Hepatocyte (in vitro differentiated cells): ENCODE data around the gene TASP1. TPM values are rescaled to one million over a fixed set of nuclear protein-coding genes. Genes with fewer than 3 reads are reported as not detected.
A peak's percentile ranks its signal among the peaks of the same experiment; 100 is the strongest.

Experiments used
- DNase-seq: peaks from one replicate; pipeline ENCODE4 v3.0.0-alpha.2; 2016; ENCODE audit warnings: low spot score
- H2AFZ ChIP-seq: fragments of 200-600 bp; sonication (generic); 2 replicates; pipeline ENCODE4 v1.6.0; 2016; ENCODE audit warnings: antibody characterized with exemption, mild to moderate bottlenecking
- H3K27ac ChIP-seq: fragments of 200-600 bp; sonication (generic); 2 replicates; pipeline ENCODE4 v1.5.1; 2016; ENCODE audit warnings: mild to moderate bottlenecking
- H3K27me3 ChIP-seq: fragments of 200-600 bp; sonication (generic); 2 replicates; pipeline ENCODE4 v1.6.1; 2016
- H3K36me3 ChIP-seq: fragments of 200-600 bp; sonication (generic); replicated peaks from 2 replicates; pipeline ENCODE4 v1.5.1; 2016; ENCODE audit warnings: low read depth; ENCODE audit not compliant: insufficient read depth
- H3K4me1 ChIP-seq: fragments of 200-600 bp; sonication (generic); 2 replicates; pipeline ENCODE4 v1.5.1; 2016; ENCODE audit warnings: mild to moderate bottlenecking, moderate library complexity; ENCODE audit not compliant: insufficient read depth
- H3K4me2 ChIP-seq: fragments of 200-600 bp; sonication (generic); 2 replicates; pipeline ENCODE4 v1.6.0; 2016
- H3K4me3 ChIP-seq: fragments of 200-600 bp; sonication (generic); 2 replicates; pipeline ENCODE4 v1.5.1; 2016; ENCODE audit warnings: mild to moderate bottlenecking
- H3K79me2 ChIP-seq: fragments of 200-600 bp; sonication (generic); 2 replicates; pipeline ENCODE4 v1.6.0; 2017; ENCODE audit warnings: mild to moderate bottlenecking
- H3K9me2 ChIP-seq: fragments of 200-600 bp; sonication (generic); replicated peaks from 2 replicates; pipeline ENCODE4 v1.6.0; 2017; ENCODE audit warnings: mild to moderate bottlenecking; ENCODE audit not compliant: insufficient read depth
- H3K9me3 ChIP-seq: fragments of 200-600 bp; sonication (generic); 2 replicates; pipeline ENCODE4 v1.5.1; 2016; ENCODE audit warnings: low read depth, mild to moderate bottlenecking
- H4K20me1 ChIP-seq: fragments of 200-600 bp; sonication (generic); 2 replicates; pipeline ENCODE4 v1.6.0; 2016; ENCODE audit warnings: mild to moderate bottlenecking; ENCODE audit not compliant: insufficient read depth, poor library complexity, severe bottlenecking
- CTCF ChIP-seq: fragments of 200-600 bp; sonication (generic); IDR thresholded peaks from 2 replicates; pipeline ENCODE4 v1.5.1; 2016; ENCODE audit warnings: antibody characterized with exemption, mild to moderate bottlenecking; ENCODE audit not compliant: poor library complexity
- EZH2 ChIP-seq: fragments of 200-600 bp; sonication (generic); IDR thresholded peaks from 2 replicates; pipeline ENCODE4 v1.6.1; 2016; ENCODE audit warnings: antibody characterized with exemption, mild to moderate bottlenecking, borderline replicate concordance
- EZH2phosphoT487 ChIP-seq: fragments of 200-600 bp; sonication (generic); IDR thresholded peaks from one replicate; pipeline ENCODE4 v1.6.1; 2018; ENCODE audit warnings: antibody characterized with exemption, mild to moderate bottlenecking, low read depth, moderate library complexity; ENCODE audit not compliant: unreplicated experiment, severe bottlenecking
- WGBS: methylation state at CpG from one replicate; pipeline ENCODE4 v1.1.6; 2016; ENCODE audit warnings: low lambda C conversion rate; ENCODE audit errors: missing lambda C conversion rate; 5-methylcytosine and 5-hydroxymethylcytosine counted together
- polyA plus RNA-seq: library from polyadenylated mRNA; unstranded; fragments of >200 nt; fragmentation: Nextera tagmentation; extraction: Ambion mirVana; gene quantifications from 2 replicates; pipeline ENCODE4 v1.2.1, GENCODE V29; 2016
- total RNA-seq: library from RNA; depleted of rRNA; stranded (reverse); fragments of >200 nt; gene quantifications from 2 replicates; pipeline ENCODE4 v1.2.3, GENCODE V29; 2014

The TASP1 gene
- total and polyA plus RNA-seq, 2 experiments from 2014 or later = 11.1 to 12.9 TPM

DNA sequence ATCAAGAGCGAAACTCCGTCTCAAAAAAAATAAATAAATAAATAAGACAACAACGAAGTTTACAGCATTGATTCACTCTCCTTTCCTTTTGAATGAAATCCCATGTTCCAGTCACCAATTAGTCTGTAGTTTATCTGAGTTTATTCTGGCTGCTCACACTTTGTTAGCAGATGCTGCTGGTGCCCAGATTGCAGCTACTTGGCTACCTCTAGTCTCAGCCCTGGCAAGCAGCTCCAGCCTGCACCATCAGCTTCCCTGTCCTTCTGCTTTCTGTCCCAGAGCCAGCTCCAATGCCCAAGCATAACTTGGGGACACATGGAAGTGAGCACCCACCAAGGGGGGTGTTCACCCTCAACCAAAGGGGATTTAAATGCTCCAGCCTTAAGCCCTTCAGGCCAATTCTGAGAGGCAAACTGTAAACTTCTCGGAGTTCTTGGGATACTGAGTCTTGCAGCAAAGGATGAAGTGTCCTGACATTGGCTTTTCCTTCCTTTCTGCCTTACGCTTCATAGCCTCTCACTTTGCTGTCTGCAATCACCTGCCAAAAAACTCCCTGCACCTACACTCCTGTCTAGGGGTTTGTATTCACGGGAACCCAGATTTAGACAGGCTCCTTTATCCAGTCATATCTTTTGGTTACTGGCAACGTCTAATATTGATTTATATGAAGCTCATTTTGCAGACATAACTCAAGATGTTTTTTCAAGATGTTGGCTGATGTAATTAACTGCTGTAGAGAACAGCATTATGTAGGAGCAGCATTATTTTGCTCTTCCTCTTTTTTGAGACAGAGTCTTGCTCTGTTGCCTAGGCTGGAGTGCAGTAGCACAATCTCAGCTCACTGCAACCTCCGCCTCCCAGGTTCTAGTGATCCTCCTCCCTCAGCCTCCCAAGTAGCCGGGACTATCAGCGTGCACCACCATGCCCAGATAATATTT is 9.8 kb upstream of the TASP1 start:
- H2AFZ ChIP-seq = no peak overlapping the region
- TF ChIP-seq CTCF (no peak), EZH2phosphoT487 (no peak), EZH2 (no peak)
- H4K20me1 ChIP-seq = no peaks in the 10 kb centered on the region
- DNase-seq = no peak
- peaks cover 12% of the 10 kb centered on the region for H3K4me1 ChIP-seq
- peak overlapping the region; percentile 43 for H3K27ac ChIP-seq
- no peaks in the 10 kb centered on the region for H3K9me3 ChIP-seq
- no peaks in the 10 kb centered on the region for H3K27me3 ChIP-seq
- H3K79me2 ChIP-seq = no peaks in the 10 kb centered on the region
- H3K36me3 ChIP-seq = no peaks in the 10 kb centered on the region
- no peak overlapping the region for H3K4me3 ChIP-seq
- H3K4me2 ChIP-seq = no peak overlapping the region
- H3K9me2 ChIP-seq = no peaks in the 10 kb centered on the region
- WGBS = 86% methylated on average over 10 of the region's 10 CpGs

DNA sequence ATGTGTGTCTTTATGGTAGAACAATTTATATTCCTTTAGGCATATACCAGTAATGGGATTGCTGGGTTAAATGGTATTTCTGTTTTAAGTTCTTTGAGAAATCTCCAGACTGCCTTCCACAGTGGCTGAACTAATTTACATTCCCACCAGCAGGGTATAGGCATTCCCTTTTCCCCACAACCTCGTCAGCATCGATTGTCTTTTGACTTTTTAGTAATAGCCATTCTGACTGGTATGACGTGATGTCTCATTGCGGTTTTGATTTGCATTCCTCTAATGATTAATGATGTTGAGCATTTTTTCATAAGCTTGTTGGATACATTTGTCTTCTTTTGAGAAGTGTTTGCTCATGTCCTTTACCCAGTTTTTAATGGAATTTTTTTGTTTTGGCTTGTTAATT is 5.3 kb upstream of the TASP1 start:
- DNase-seq = no peak
- 74% methylated on average over 4 of the region's 4 CpGs for whole genome bisulfite sequencing
- H2AFZ ChIP-seq = no peak overlapping the region
- no peak overlapping the region for H3K4me2 ChIP-seq
- H3K4me3 ChIP-seq = no peak overlapping the region
- TF ChIP-seq EZH2 = no peak
- no peak for TF ChIP-seq EZH2phosphoT487
- TF ChIP-seq CTCF = no peak
- no peaks in the 10 kb centered on the region for H3K36me3 ChIP-seq
- H3K79me2 ChIP-seq = no peaks in the 10 kb centered on the region
- no peaks in the 10 kb centered on the region for H4K20me1 ChIP-seq
- no peaks in the 10 kb centered on the region for H3K4me1 ChIP-seq
- no peaks in the 10 kb centered on the region for H3K27me3 ChIP-seq
- no peaks in the 10 kb centered on the region for H3K9me2 ChIP-seq
- H3K27ac ChIP-seq = no peak overlapping the region
- no peaks in the 10 kb centered on the region for H3K9me3 ChIP-seq

- 7% methylated on average over 9 of the region's 9 CpGs for WGBS
- peak overlapping the region; percentile 35 for H3K27ac ChIP-seq
- no peaks in the 10 kb centered on the region for H3K27me3 ChIP-seq
- H3K36me3 ChIP-seq = no peaks in the 10 kb centered on the region
- no peaks in the 10 kb centered on the region for H3K9me2 ChIP-seq
- peak overlapping the region; percentile 45 for H3K4me3 ChIP-seq
- peak overlapping the region; percentile 75 for H2AFZ ChIP-seq
- peaks cover 36% of the 10 kb centered on the region for H3K79me2 ChIP-seq
- H4K20me1 ChIP-seq = no peaks in the 10 kb centered on the region
- no peak for DNase-seq
- no peaks in the 10 kb centered on the region for H3K4me1 ChIP-seq
- no peaks in the 10 kb centered on the region for H3K9me3 ChIP-seq
- TF ChIP-seq CTCF (no peak), EZH2phosphoT487 (no peak), EZH2 (no peak)
- H3K4me2 ChIP-seq = peak overlapping the region; percentile 73
These were observed 392 bp upstream of the TASP1 start for GRCh38 chr20:13639150-13639497.
